CD4-positive, alpha-beta T cell treated with Interleukin-4 for 1 hour (primary cell): ENCODE data around the gene DNAJC1.
A peak's percentile ranks its signal among the peaks of the same experiment; 100 is the strongest.

Experiments used
- DNase-seq, 2 donors: peaks; one replicate each; pipeline ENCODE4 v3.0.0-alpha.2; 2020 to 2022

The DNAJC1 gene

GRCh38 chr10:22006379-22006884 lies 2.9 kb upstream of the DNAJC1 start:
- no peak for DNase-seq

GRCh38 chr10:22005763-22006162 lies 2.2 kb upstream of the DNAJC1 start:
- no peak for DNase-seq

- DNase-seq: no peak
Observed at GRCh38 chr10:22003964-22004281, 393 bp upstream of the DNAJC1 start.

DNA sequence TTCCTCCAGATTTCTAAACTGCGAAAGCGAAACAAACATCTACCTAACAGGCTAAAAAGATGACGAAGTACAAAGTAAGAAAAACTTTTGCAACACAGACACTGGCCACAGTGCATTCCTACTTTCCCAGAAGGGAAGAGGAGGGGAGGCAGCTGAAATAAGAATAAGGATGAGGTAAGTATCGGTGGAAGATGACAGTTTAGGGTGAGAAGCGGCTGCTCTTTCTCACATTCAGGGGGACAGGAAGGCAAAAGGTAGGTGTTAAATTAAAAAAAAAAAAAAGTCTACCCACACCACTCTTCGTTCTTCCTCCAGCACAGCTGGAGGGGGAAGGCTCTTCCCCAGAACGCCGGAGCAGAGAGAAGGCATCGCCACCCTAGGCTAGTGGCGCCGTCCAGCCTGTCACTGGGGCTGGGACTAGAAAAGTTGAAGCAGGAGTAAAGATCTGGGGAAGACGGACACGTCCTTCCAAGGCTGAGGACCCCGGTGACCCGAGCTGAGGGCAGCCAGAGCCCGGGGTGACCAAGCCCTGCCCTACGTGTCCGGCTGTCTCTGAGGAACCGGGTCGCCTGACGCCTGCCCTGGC lies 846 bp downstream of the DNAJC1 start:
- peak; percentile 31 to 58 for DNase-seq

DNA sequence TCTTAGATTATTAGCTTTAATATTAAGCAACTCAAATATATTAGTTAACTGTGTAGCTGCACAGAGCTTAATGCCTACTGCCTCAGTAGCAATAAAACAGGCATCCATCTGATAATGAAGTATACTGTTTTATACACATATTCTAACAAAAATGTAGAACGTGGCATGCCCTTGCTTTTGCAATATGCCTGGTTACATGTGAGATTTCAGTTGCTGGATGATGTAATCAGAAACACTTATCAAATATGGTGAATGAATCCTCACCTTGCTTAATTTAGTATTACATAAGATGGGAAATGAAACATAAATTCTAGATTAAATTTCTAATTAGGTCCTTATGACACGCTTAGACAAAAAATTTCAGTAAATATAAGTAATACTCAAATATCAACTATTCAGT lies 8.0 kb downstream of the DNAJC1 start:
- no peak for DNase-seq

DNA sequence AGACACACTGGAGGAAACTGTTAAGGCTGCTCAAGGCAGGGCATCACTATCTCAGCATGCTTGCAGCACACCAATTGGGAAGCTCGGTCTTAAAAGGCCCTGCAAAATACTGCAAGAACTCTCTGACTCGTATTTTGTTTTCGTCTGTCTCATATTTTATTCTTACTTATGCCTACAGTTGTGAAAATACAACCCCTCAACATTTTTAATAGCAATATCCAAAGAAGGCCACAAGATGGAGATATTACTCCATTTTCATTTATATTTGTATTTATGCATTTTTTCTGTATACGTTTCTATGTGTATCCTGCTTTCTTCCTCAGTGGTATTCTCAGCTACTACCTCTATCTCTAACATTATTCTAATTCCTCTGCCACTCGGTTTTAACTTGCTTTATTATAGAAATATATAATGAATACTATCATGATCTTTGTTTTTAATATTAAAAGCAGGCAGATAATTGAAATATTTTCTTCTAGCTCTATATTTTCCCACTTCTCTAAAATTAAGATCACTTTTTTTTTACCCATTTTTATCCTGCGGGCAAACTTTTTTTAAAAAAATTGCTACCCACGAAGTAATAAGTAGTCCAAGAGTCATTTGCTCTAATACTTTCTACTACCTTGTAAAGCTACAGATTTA lies 10.0 kb downstream of the DNAJC1 start:
- peak in 1 of 2 donors; percentile 71 for DNase-seq

GRCh38 chr10:21991785-21992184 lies 11.7 kb downstream of the DNAJC1 start:
- no peak for DNase-seq

- DNase-seq: no peak
Observed at GRCh38 chr10:21990449-21990848, 13.1 kb downstream of the DNAJC1 start.

- DNase-seq: peak; percentile 38 to 50
Observed at GRCh38 chr10:21989453-21990154, 13.9 kb downstream of the DNAJC1 start.

GRCh38 chr10:21985541-21985940 lies 18.0 kb downstream of the DNAJC1 start:
- DNase-seq: no peak

- no peak for DNase-seq
Observed at GRCh38 chr10:21981118-21981517, 22.4 kb downstream of the DNAJC1 start.

DNA sequence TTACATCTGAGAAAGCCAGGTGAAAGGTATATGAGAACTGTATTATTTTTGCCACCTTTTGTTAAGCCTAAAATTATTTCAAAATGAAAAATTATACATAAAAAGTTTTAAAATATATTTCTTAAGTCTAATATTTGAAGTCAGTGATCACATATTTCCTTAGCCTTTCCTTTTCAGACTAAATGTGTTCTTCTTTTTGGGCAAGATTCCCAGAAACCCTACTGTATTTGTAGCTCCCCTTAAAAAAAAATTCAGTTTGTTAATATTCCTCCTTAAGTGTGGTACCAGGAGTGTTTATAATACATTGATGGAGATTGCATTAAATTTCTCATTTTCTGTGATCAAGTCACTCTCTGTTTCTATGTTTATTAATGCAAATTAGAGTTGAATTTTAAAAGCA lies 22.8 kb downstream of the DNAJC1 start:
- no peak for DNase-seq

- no peak for DNase-seq
Observed at GRCh38 chr10:21978191-21978862, 25.2 kb downstream of the DNAJC1 start.

- no peak for DNase-seq
Observed at GRCh38 chr10:21976739-21977138, 26.8 kb downstream of the DNAJC1 start.

GRCh38 chr10:21976280-21976679 lies 27.2 kb downstream of the DNAJC1 start:
- DNase-seq: no peak

GRCh38 chr10:21975378-21975990 lies 28.0 kb downstream of the DNAJC1 start:
- DNase-seq: no peak

DNA sequence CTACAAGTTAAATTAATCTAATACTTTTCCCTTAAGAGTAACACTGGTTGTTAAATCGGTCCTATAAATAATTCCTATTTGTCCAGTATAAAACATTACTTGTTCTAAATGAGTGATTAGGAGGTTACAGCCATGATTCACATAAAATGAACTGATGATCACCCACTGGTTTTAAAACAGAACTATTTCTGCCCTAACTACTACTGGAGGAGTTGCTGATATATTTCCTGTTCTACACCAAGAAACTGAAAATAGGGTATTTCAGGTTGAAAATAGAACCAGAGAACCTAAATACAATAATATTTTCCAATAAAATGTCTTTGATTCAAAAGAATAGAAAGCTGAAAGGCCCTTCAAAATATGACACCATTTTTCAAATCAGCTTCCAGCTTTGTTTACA lies 30.9 kb downstream of the DNAJC1 start:
- DNase-seq: no peak

DNA sequence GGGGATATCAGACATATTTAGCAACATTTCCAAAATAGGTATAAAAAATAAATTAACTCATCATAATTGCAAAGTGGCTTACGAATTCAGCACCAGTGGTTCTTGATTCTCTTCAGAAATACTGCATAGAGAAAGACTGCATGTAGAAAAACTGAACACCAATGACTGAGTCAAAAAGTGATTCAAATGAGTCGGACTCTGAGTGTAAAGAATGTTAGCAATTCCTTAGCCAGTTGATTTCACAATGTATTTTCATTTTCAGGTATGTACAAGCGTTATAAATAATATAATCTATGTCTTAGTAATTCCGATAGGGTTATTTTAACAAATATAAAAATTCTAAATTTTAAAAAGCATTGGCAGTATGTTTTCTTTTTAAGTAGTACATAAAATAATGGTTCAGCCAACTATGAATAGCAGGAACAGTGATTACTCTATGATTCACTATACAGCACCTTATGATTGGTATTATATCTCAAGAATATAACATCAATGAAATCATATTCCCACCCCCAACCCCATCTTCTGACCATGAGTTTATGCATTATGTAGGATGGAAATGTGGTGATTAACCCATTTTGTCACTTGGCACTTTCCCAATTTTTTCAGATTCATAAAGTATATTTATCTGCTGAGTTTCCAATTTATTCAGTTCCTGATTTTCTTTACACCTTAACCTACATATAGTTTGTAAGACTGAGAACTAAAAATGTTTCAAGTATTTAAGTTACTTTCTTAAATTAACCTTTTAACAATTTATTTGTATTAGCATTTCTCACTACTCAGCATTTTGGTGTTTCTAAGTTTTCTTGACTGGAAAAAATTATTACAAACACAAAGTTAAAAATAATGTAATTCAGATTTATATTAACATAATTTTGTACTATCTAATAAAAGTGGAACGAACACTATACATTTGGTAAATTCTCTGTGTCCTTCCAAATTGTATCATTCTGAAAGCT lies 33.9 kb downstream of the DNAJC1 start:
- DNase-seq: no peak

DNA sequence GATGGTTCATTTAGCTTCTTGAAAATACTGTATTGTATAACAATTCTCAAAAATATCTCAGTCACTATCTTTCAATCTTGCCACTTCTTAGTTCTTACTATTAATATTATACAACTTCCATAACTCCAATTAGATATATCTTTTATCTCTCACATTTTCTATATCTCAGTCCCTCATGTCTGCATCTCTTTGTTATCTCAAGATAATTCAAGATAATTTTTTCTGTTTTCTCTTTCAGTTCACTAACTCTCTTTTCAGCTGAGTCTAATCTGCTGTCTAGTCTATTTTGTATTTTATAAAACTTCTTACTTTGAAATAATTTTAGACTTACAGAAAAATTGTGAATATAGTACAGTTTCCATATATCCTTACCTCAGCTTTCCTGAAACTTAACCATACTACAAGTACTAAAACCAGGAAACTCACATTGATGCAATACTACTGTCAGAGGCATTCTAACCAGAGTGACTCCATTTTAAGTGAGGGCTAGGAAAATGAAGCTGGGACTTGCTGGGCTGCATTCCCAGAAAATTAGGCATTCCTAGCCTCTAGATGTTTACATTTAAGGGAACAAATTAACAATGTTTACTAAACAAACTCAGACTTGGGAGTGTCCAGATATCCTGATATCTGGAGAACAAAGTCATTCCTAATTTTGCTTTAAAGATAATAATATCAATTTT lies 38.4 kb downstream of the DNAJC1 start:
- DNase-seq: no peak

GRCh38 chr10:21962358-21962757 lies 41.2 kb downstream of the DNAJC1 start:
- DNase-seq: no peak

GRCh38 chr10:21961847-21962246 lies 41.7 kb downstream of the DNAJC1 start:
- DNase-seq: no peak
